ENCODE measurements around the gene DDX47.
"Not testable (repeated sequence)": the region's sequence is repeated elsewhere in the genome, so short reads cannot be mapped to it uniquely, and the experiment has no call there.

DNA sequence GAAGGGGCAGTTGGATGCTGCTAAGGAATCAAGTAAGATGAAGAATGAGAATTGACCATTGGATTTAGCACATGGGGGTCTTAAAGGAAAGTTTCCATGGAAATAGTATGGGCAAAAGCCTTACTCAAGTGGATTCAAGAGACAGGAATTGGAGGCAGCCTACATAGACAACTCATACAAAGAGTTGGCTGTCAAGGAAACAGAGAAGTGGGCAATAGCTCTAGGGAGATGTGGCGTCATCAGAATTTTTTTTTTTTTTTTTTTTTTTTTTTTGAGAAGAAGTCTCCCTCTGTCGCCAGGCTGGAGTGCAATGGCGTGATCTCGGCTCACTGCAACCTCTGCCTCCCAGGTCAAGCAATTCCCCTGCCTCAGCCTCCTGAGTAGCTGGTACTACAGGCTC lies 11.5 kb upstream of the DDX47 start:
- TF ChIP-seq, protein P1, sequence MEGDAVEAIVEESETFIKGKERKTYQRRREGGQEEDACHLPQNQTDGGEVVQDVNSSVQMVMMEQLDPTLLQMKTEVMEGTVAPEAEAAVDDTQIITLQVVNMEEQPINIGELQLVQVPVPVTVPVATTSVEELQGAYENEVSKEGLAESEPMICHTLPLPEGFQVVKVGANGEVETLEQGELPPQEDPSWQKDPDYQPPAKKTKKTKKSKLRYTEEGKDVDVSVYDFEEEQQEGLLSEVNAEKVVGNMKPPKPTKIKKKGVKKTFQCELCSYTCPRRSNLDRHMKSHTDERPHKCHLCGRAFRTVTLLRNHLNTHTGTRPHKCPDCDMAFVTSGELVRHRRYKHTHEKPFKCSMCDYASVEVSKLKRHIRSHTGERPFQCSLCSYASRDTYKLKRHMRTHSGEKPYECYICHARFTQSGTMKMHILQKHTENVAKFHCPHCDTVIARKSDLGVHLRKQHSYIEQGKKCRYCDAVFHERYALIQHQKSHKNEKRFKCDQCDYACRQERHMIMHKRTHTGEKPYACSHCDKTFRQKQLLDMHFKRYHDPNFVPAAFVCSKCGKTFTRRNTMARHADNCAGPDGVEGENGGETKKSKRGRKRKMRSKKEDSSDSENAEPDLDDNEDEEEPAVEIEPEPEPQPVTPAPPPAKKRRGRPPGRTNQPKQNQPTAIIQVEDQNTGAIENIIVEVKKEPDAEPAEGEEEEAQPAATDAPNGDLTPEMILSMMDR (conservative IDR thresholded peaks at IDR 0.05; ENCODE audit: low read length) = not testable (repeated sequence)
- TF ChIP-seq EZH2phosphoT487 (IDR thresholded peaks at IDR 0.05; ENCODE audit: borderline replicate concordance, low read depth, low read length) = not testable (repeated sequence)

All from OCI-LY7 (cell line).